ENCODE data around the gene RAF1. TPM values are rescaled to one million over a fixed set of nuclear protein-coding genes. Genes with fewer than 3 reads are reported as not detected.

RAF1 gene
- total and polyA plus RNA-seq, 2 of the 8 experiments (the other 6 are each of a cell fraction or from before 2014, with no cell fraction given) = 103 to 118 TPM

DNA sequence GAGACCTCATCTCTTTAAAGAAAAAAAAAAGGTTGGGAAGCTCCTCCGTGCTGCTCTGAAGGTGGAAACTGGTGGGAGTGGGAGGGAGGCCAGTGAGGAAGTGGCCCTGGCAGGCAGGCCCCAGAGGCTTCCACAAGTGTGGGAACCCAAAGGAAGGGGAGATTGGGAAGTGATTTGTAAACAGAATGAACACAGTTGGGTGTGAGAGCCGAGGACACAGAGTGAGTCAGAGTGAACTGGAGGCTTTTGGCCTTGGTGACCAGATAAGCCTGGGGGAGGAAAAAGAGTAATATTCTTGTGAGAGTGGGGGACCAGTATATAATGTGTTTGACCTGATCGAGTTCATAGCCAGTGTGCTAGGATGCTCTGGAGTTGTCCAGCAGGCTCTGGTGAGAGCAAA lies 84.0 kb downstream of the RAF1 start (continued):
- TF ChIP-seq RBBP5 (IDR thresholded peaks at IDR 0.05; ENCODE audit: borderline replicate concordance, low read depth, low read length) (no peak), KDM1A (IDR thresholded peaks at IDR 0.05; ENCODE audit: borderline replicate concordance, low read length) (no peak), YY1 (IDR thresholded peaks at IDR 0.05; ENCODE audit: low read depth, low read length) (no peak), SIN3A (conservative IDR thresholded peaks at IDR 0.05 in 1 of 2, IDR thresholded peaks at IDR 0.05 in 1 of 2; ENCODE audit: low read depth in 1 of 2, low read length in 2 of 2) (no peak), POLR2AphosphoS5 (IDR thresholded peaks at IDR 0.05; ENCODE audit: low read depth, low read length) (no peak), MAFK (IDR thresholded peaks at IDR 0.05; ENCODE audit: low read depth, low read length) (no peak), RNF2 (IDR thresholded peaks at IDR 0.05; ENCODE audit: borderline replicate concordance, low read depth, low read length, missing control alignments, poor library complexity, severe bottlenecking) (no peak), KDM5A (IDR thresholded peaks at IDR 0.05; ENCODE audit: low read length) (no peak)
